ENCODE data around the gene SEMG2. TPM values are rescaled to one million over a fixed set of nuclear protein-coding genes. Genes with fewer than 3 reads are reported as not detected.

SEMG2 gene
- polyA plus RNA-seq, 3 donors from 2014 or later: not detected

- peaks cover 2 to 19% (median 13%) of the 10 kb centered on the region in 3 donors for H3K27me3 Mint-ChIP-seq (ENCODE audit: low read depth in 3 of 3)
- H3K9me3 Mint-ChIP-seq: no peaks in the 10 kb centered on the region
- H3K36me3 Mint-ChIP-seq: no peaks in the 10 kb centered on the region
- no peak for DNase-seq
- no peak overlapping the region for H3K4me3 Mint-ChIP-seq
- H3K4me1 Mint-ChIP-seq: no peaks in the 10 kb centered on the region
- no peak overlapping the region for H3K27ac Mint-ChIP-seq
Observed at GRCh38 chr20:45251884-45252560, 30.8 kb downstream of the SEMG2 start.

GRCh38 chr20:45253261-45253660 lies 32.1 kb downstream of the SEMG2 start:
- H3K27ac Mint-ChIP-seq: no peak overlapping the region
- H3K36me3 Mint-ChIP-seq: no peaks in the 10 kb centered on the region
- H3K9me3 Mint-ChIP-seq: no peaks in the 10 kb centered on the region
- no peak overlapping the region for H3K4me3 Mint-ChIP-seq
- H3K4me1 Mint-ChIP-seq: no peaks in the 10 kb centered on the region
- no peak for DNase-seq
- H3K27me3 Mint-ChIP-seq (ENCODE audit: low read depth in 3 of 3): peaks cover 6 to 15% (median 13%) of the 10 kb centered on the region in 3 donors

GRCh38 chr20:45254383-45255262 lies 33.5 kb downstream of the SEMG2 start, which contains the start of gene SLPI:
Gene SLPI (minus strand): TSS chr20:45254564. CDS start chr20:45254543, 21 bp downstream.
- Mint-ChIP-seq H3K36me3 (no peaks in the 10 kb centered on the region), H3K4me1 (no peaks in the 10 kb centered on the region), H3K4me3 (no peak within 1 kb of the TSS), H3K9me3 (no peaks in the 10 kb centered on the region), H3K27ac (no peak within 1 kb of the TSS), H3K27me3 (ENCODE audit: low read depth in 3 of 3) (peaks cover 6 to 11% (median 8%) of the 10 kb centered on the region in 3 donors)
- no peak for DNase-seq

DNA sequence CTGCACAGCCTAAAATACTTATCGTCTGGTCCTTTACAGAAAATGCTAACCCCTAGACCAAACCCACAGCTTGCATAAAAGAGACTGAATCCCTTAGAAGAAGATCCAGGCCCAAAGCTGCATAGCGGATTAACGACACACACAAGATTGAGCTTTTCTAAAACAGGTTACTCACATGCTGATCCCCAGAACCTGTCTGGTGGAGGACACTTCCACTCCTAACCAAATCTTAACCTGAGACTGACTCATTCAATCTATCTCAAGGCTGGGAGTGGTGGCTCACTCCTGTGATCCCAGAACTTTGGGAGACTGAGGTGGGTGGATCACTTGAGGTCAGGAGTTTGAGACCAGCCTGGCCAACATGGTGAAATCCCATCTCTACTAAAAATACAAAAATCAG lies 36.0 kb downstream of the SEMG2 start:
- Mint-ChIP-seq H3K27ac (no peak overlapping the region), H3K36me3 (no peaks in the 10 kb centered on the region), H3K27me3 (ENCODE audit: low read depth in 3 of 3) (peaks cover 3 to 11% (median 8%) of the 10 kb centered on the region in 3 donors), H3K9me3 (no peaks in the 10 kb centered on the region), H3K4me3 (no peak overlapping the region), H3K4me1 (no peaks in the 10 kb centered on the region)
- no peak for DNase-seq

DNA sequence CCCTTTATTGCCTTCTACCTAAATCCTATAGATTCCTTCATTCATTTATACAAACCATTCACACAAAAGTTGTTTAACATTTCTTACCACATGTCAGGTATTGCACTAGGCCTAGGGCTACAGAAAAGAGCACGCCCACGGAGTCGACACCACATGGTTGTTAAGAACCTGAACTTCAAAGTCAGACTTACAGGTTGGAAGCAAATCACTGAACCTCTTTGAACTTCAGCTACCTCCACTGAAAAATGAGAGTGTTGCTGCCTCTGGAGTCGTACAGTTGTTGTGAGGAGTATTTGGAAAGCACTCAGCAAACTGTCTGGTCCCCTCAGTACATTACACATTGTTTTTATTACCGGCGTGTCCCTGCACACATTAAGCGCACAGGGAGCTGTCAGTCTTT lies 36.5 kb downstream of the SEMG2 start:
- Mint-ChIP-seq H3K27ac (no peak overlapping the region), H3K4me1 (no peaks in the 10 kb centered on the region), H3K4me3 (no peak overlapping the region), H3K36me3 (no peaks in the 10 kb centered on the region), H3K27me3 (ENCODE audit: low read depth in 3 of 3) (peaks cover 3 to 11% (median 5%) of the 10 kb centered on the region in 3 donors), H3K9me3 (no peaks in the 10 kb centered on the region)
- DNase-seq: no peak

- H3K36me3 Mint-ChIP-seq: no peaks in the 10 kb centered on the region
- no peak for DNase-seq
- no peak overlapping the region for H3K4me3 Mint-ChIP-seq
- no peaks in the 10 kb centered on the region for H3K4me1 Mint-ChIP-seq
- H3K27me3 Mint-ChIP-seq (ENCODE audit: low read depth in 3 of 3): peaks cover 4 to 11% (median 7%) of the 10 kb centered on the region in 3 donors
- no peak overlapping the region for H3K27ac Mint-ChIP-seq
- no peaks in the 10 kb centered on the region for H3K9me3 Mint-ChIP-seq
Observed at GRCh38 chr20:45258259-45258658, 37.1 kb downstream of the SEMG2 start.

DNA sequence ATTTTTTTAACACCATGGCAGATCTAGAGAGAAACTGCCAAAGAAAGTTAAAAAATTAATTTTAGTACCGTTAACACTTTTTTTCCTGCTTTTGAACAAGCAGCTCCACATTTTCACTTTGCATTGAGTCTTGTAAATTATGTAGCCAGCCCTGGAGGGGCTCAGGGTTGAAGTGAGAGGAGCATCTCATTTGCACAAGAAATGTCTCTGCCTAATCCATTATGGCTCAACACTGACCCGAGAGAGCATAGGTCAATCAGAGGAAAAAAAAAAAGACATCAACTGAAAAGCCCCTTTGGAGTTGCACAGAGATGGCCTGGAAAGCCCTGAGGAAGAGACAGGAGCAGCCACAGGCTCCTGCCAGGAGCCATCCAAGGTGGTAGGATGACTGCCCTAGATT lies 37.5 kb downstream of the SEMG2 start:
- peaks cover 4 to 11% (median 7%) of the 10 kb centered on the region in 3 donors for H3K27me3 Mint-ChIP-seq (ENCODE audit: low read depth in 3 of 3)
- no peaks in the 10 kb centered on the region for H3K9me3 Mint-ChIP-seq
- no peak overlapping the region for H3K4me3 Mint-ChIP-seq
- no peak for DNase-seq
- H3K27ac Mint-ChIP-seq: no peak overlapping the region
- H3K4me1 Mint-ChIP-seq: no peaks in the 10 kb centered on the region
- no peaks in the 10 kb centered on the region for H3K36me3 Mint-ChIP-seq

- no peaks in the 10 kb centered on the region for H3K36me3 Mint-ChIP-seq
- no peak overlapping the region for H3K4me3 Mint-ChIP-seq
- no peak for DNase-seq
- H3K27ac Mint-ChIP-seq: no peak overlapping the region
- peaks cover 4 to 9% (median 5%) of the 10 kb centered on the region in 3 donors for H3K27me3 Mint-ChIP-seq (ENCODE audit: low read depth in 3 of 3)
- H3K4me1 Mint-ChIP-seq: no peaks in the 10 kb centered on the region
- no peaks in the 10 kb centered on the region for H3K9me3 Mint-ChIP-seq
Observed at GRCh38 chr20:45263556-45264266, 42.5 kb downstream of the SEMG2 start.

- H3K36me3 Mint-ChIP-seq: no peaks in the 10 kb centered on the region
- H3K9me3 Mint-ChIP-seq: no peaks in the 10 kb centered on the region
- peaks cover 7 to 12% (median 7%) of the 10 kb centered on the region in 3 donors for H3K27me3 Mint-ChIP-seq (ENCODE audit: low read depth in 3 of 3)
Observed at GRCh38 chr20:45266977-45267376, 45.8 kb downstream of the SEMG2 start.

DNA sequence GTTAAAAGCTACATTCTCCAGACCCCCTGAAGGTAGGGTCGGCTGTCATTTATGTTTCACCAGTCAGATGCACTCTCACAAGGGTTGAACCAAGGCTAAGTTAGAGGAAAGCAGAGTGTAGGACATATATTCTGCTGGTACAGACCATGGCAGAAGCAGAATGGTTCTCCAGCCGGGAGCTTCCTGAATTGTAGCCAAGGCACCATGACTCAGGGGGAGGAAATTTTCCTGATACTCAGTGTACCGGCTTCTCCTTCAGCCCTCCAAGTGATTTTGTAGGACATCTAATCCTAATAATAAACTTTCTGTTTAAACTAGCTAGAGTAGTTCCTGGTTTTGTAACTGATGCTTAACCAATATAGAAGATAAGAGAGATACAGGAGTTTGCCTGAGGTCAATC lies 47.4 kb downstream of the SEMG2 start:
- Mint-ChIP-seq H3K4me3 (no peak overlapping the region), H3K9me3 (no peaks in the 10 kb centered on the region), H3K4me1 (no peaks in the 10 kb centered on the region), H3K36me3 (no peaks in the 10 kb centered on the region), H3K27me3 (ENCODE audit: low read depth in 3 of 3) (peaks cover 7 to 10% (median 7%) of the 10 kb centered on the region in 3 donors), H3K27ac (no peak overlapping the region)
- DNase-seq: no peak

More at GRCh38 chr20:45266977-45267376, 45.8 kb downstream of the SEMG2 start:
- no peak for DNase-seq
- H3K4me3 Mint-ChIP-seq: no peak overlapping the region
- no peaks in the 10 kb centered on the region for H3K4me1 Mint-ChIP-seq
- H3K27ac Mint-ChIP-seq: no peak overlapping the region

GRCh38 chr20:45269056-45269455 lies 47.9 kb downstream of the SEMG2 start:
- peaks cover 7 to 10% (median 7%) of the 10 kb centered on the region in 3 donors for H3K27me3 Mint-ChIP-seq (ENCODE audit: low read depth in 3 of 3)
- H3K4me3 Mint-ChIP-seq: no peak overlapping the region
- no peaks in the 10 kb centered on the region for H3K4me1 Mint-ChIP-seq
- H3K36me3 Mint-ChIP-seq: no peaks in the 10 kb centered on the region
- H3K9me3 Mint-ChIP-seq: no peaks in the 10 kb centered on the region
- no peak overlapping the region for H3K27ac Mint-ChIP-seq
- no peak for DNase-seq

DNA sequence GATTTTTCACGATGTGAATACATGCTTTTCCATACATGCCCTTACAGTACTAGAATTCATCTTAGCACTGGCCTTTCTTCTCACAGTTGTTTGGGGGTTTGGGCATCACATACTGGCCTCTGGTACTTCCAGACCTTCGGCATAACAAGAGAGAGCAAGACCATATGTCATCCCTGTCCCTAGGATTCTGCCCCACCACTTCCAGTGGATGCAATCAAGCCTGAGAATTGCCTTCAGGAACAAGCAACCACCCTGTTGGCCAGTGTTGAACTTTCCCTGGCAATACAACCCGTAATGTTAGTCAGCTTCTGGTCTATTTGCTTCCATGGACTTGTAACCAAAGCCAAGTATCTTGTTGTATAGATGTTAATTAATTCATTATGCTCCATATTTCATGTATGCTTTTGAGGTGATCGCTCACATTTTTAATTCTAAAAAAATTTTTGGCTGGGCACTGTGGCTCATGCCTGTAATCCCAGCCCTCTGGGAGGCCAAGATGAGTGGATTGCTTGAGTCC lies 48.6 kb downstream of the SEMG2 start:
- no peak for DNase-seq
- Mint-ChIP-seq H3K27ac (no peak overlapping the region), H3K27me3 (ENCODE audit: low read depth in 3 of 3) (peaks cover 7 to 10% (median 7%) of the 10 kb centered on the region in 3 donors), H3K9me3 (no peaks in the 10 kb centered on the region), H3K4me1 (no peaks in the 10 kb centered on the region), H3K4me3 (no peak overlapping the region), H3K36me3 (no peaks in the 10 kb centered on the region)
